ENCODE results near the gene LEFTY1. TPM values are rescaled to one million over a fixed set of nuclear protein-coding genes. Genes with fewer than 3 reads are reported as not detected.

Gene LEFTY1
- total and polyA plus RNA-seq, 9 of the 15 experiments (the other 6 are each of a cell fraction or from before 2014, with no cell fraction given): 0.07 to 0.24 (median 0.17) TPM; not detected in 5

- no peak for TF ChIP-seq MGA (IDR thresholded peaks at IDR 0.05)
- no peak for TF ChIP-seq GABPB2 (CRISPR knock-in tag; conservative IDR thresholded peaks at IDR 0.05)
- no peak for TF ChIP-seq THRAP3 (IDR thresholded peaks at IDR 0.05; ENCODE audit: borderline replicate concordance)
- TF ChIP-seq, protein P1, sequence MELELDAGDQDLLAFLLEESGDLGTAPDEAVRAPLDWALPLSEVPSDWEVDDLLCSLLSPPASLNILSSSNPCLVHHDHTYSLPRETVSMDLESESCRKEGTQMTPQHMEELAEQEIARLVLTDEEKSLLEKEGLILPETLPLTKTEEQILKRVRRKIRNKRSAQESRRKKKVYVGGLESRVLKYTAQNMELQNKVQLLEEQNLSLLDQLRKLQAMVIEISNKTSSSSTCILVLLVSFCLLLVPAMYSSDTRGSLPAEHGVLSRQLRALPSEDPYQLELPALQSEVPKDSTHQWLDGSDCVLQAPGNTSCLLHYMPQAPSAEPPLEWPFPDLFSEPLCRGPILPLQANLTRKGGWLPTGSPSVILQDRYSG (tag; conservative IDR thresholded peaks at IDR 0.05; ENCODE audit: low read depth): no peak
- no peak for TF ChIP-seq KAT2B (IDR thresholded peaks at IDR 0.05; ENCODE audit: low read depth, low read length)
- no peak for TF ChIP-seq PURB (CRISPR knock-in tag; IDR thresholded peaks at IDR 0.05; ENCODE audit: low read depth)
- TF ChIP-seq HNRNPUL1 (IDR thresholded peaks at IDR 0.05; ENCODE audit: low read length): no peak
- TF ChIP-seq ZKSCAN8 (CRISPR knock-in tag; IDR thresholded peaks at IDR 0.05): no peak
- no peak for TF ChIP-seq BRD4 (IDR thresholded peaks at IDR 0.05)
- TF ChIP-seq TCF7 (IDR thresholded peaks at IDR 0.05; ENCODE audit: borderline replicate concordance): no peak
These were observed 28.8 kb downstream of the LEFTY1 start (continued) for GRCh38 chr1:225860107-225860506.

Measured in K562 (cell line).